Measurements from ENCODE around the gene CFAP77. TPM values are rescaled to one million over a fixed set of nuclear protein-coding genes. Genes with fewer than 3 reads are reported as not detected.

Gene CFAP77
- total RNA-seq, 1 donor from 2014 or later: 1.8 TPM

DNA sequence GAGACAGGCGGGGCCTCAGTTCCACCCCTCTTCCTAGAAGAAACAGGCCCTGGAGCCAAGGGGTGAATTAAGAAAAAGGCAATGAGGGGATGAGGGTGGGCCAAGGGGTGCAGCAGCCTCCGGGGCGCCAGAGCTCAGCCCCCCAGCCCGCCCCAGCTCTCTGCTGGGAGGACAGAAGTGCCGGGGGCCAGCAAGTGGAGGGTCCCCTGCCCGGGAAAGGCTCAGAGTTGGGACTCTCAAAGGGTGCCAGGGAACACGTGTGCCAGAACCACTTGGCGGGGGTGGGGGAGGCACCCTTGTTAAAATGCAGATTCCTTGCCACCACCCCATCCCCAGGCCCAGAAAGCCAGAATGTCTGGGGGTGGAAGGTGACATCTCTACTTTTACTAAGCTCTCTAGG, 104.8 kb downstream of the CFAP77 start:
- Mint-ChIP-seq H3K36me3 (no peaks in the 10 kb centered on the region), H3K9me3 (no peaks in the 10 kb centered on the region)

DNA sequence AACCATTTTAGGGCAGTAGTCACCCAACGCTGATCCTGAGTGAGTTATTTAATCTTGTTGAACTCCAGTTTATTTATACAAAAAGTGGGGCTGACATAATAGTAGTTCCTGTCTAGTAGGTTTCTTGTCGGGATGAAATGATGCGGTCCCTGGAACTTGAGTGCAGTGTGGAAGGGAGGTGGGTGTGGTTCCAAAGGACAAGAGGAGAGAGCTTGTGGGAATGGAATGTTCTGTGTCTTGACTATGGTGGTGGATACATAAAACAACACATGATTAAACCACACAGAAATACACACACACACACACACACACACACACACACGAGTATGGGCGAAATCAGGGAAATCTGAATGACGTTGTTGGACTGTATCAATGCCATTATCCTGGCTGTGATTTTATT, 106.3 kb downstream of the CFAP77 start:
- peaks cover 14% of the 10 kb centered on the region for H3K27me3 Mint-ChIP-seq (ENCODE audit: insufficient read depth, low read depth)
- no peak overlapping the region for H3K27ac Mint-ChIP-seq
- Histone ChIP-seq H4K20me1 (ENCODE audit: low read depth) (no peaks in the 10 kb centered on the region), H3K36me3 (no peaks in the 10 kb centered on the region), H3K79me2 (ENCODE audit: low read depth) (no peaks in the 10 kb centered on the region), H3K4me2 (no peak overlapping the region), H3K4me3 (no peak overlapping the region), H2AFZ (replicated peaks) (no peak overlapping the region), H3K4me1 (peaks cover 11% of the 10 kb centered on the region), H3K27me3 (no peaks in the 10 kb centered on the region), H3F3A (ENCODE audit: low read depth) (no peaks in the 10 kb centered on the region), H3K9ac (no peak overlapping the region), H3K27ac (no peak overlapping the region), H3K9me3 (ENCODE audit: low read depth) (no peaks in the 10 kb centered on the region)
- no peaks in the 10 kb centered on the region for H3K36me3 Mint-ChIP-seq
- DNase-seq (ENCODE audit: low spot score): no peak
- no peak for TF ChIP-seq EZH2phosphoT487 (IDR thresholded peaks at IDR 0.05)
- TF ChIP-seq, protein P1, sequence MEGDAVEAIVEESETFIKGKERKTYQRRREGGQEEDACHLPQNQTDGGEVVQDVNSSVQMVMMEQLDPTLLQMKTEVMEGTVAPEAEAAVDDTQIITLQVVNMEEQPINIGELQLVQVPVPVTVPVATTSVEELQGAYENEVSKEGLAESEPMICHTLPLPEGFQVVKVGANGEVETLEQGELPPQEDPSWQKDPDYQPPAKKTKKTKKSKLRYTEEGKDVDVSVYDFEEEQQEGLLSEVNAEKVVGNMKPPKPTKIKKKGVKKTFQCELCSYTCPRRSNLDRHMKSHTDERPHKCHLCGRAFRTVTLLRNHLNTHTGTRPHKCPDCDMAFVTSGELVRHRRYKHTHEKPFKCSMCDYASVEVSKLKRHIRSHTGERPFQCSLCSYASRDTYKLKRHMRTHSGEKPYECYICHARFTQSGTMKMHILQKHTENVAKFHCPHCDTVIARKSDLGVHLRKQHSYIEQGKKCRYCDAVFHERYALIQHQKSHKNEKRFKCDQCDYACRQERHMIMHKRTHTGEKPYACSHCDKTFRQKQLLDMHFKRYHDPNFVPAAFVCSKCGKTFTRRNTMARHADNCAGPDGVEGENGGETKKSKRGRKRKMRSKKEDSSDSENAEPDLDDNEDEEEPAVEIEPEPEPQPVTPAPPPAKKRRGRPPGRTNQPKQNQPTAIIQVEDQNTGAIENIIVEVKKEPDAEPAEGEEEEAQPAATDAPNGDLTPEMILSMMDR (IDR thresholded peaks at IDR 0.05): no peak
- H3K9me3 Mint-ChIP-seq: no peaks in the 10 kb centered on the region
- no peak overlapping the region for H3K4me3 Mint-ChIP-seq
- peaks cover 5% of the 10 kb centered on the region for H3K4me1 Mint-ChIP-seq

More for the DNA sequence above, 104.8 kb downstream of the CFAP77 start:
- H3K4me3 ChIP-seq: no peak overlapping the region
- H3K9ac ChIP-seq: no peak overlapping the region
- peak overlapping the region; percentile 6 for H3K4me2 ChIP-seq
- H3K36me3 ChIP-seq: no peaks in the 10 kb centered on the region
- no peaks in the 10 kb centered on the region for H3K79me2 ChIP-seq (ENCODE audit: low read depth)
- peak overlapping the region; percentile 14 for H3K27ac Mint-ChIP-seq
- no peak overlapping the region for H3K4me3 Mint-ChIP-seq
- peaks cover 5% of the 10 kb centered on the region for H3K27me3 Mint-ChIP-seq (ENCODE audit: insufficient read depth, low read depth)
- H3K4me1 Mint-ChIP-seq: peaks cover 16% of the 10 kb centered on the region
- no peaks in the 10 kb centered on the region for H3K9me3 ChIP-seq (ENCODE audit: low read depth)
- H3K27me3 ChIP-seq: no peaks in the 10 kb centered on the region
- TF ChIP-seq, protein P1 (IDR thresholded peaks at IDR 0.05): no peak
- TF ChIP-seq EZH2 (IDR thresholded peaks at IDR 0.05) (no peak), EZH2phosphoT487 (IDR thresholded peaks at IDR 0.05) (no peak)
- H3F3A ChIP-seq (ENCODE audit: low read depth): no peaks in the 10 kb centered on the region
- no peak for DNase-seq (ENCODE audit: low spot score)
- H3K4me1 ChIP-seq: peaks cover 11% of the 10 kb centered on the region
- H2AFZ ChIP-seq (replicated peaks): no peak overlapping the region
- no peak overlapping the region for H3K27ac ChIP-seq
- no peaks in the 10 kb centered on the region for H4K20me1 ChIP-seq (ENCODE audit: low read depth)

DNA sequence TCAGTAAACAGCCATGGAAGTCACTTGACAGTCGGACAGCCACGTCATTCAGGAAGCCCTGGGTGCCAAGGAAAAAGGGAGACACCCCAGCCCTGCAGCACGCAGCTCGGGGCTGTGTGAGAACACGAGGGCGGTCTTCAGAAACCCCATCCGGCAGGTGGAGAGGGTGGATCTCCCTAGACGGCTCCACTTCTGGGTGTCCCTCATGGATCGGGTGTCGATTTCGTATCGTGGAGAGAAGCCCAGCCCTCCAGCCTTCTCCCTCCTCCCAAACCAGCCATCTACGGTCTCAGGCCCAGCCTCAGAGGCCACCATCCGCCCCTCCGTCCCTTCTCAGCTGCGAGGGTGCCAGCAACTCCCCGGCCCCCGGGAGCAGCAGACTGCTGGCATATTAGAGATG, 106.9 kb downstream of the CFAP77 start:
- Mint-ChIP-seq H3K4me1 (peaks cover 5% of the 10 kb centered on the region), H3K36me3 (no peaks in the 10 kb centered on the region), H3K9me3 (no peaks in the 10 kb centered on the region), H3K27ac (no peak overlapping the region), H3K4me3 (no peak overlapping the region), H3K27me3 (ENCODE audit: insufficient read depth, low read depth) (peaks cover 15% of the 10 kb centered on the region)
- DNase-seq (ENCODE audit: low spot score): no peak
- no peaks in the 10 kb centered on the region for H3K36me3 ChIP-seq
- no peak overlapping the region for H2AFZ ChIP-seq (replicated peaks)
- H3K9me3 ChIP-seq (ENCODE audit: low read depth): no peaks in the 10 kb centered on the region
- H3K79me2 ChIP-seq (ENCODE audit: low read depth): no peaks in the 10 kb centered on the region
- H3K27me3 ChIP-seq: no peaks in the 10 kb centered on the region
- no peak overlapping the region for H3K4me2 ChIP-seq
- H3K27ac ChIP-seq: no peak overlapping the region
- no peak overlapping the region for H3K9ac ChIP-seq
- H4K20me1 ChIP-seq (ENCODE audit: low read depth): no peaks in the 10 kb centered on the region
- no peaks in the 10 kb centered on the region for H3F3A ChIP-seq (ENCODE audit: low read depth)
- TF ChIP-seq, protein P1 (IDR thresholded peaks at IDR 0.05): no peak
- no peak for TF ChIP-seq EZH2phosphoT487 (IDR thresholded peaks at IDR 0.05)
- no peak overlapping the region for H3K4me3 ChIP-seq
- peaks cover 11% of the 10 kb centered on the region for H3K4me1 ChIP-seq

Data from neural progenitor cell (in vitro differentiated cells).